Measurements from ENCODE around the gene ARFIP1.

ARFIP1 gene

DNA sequence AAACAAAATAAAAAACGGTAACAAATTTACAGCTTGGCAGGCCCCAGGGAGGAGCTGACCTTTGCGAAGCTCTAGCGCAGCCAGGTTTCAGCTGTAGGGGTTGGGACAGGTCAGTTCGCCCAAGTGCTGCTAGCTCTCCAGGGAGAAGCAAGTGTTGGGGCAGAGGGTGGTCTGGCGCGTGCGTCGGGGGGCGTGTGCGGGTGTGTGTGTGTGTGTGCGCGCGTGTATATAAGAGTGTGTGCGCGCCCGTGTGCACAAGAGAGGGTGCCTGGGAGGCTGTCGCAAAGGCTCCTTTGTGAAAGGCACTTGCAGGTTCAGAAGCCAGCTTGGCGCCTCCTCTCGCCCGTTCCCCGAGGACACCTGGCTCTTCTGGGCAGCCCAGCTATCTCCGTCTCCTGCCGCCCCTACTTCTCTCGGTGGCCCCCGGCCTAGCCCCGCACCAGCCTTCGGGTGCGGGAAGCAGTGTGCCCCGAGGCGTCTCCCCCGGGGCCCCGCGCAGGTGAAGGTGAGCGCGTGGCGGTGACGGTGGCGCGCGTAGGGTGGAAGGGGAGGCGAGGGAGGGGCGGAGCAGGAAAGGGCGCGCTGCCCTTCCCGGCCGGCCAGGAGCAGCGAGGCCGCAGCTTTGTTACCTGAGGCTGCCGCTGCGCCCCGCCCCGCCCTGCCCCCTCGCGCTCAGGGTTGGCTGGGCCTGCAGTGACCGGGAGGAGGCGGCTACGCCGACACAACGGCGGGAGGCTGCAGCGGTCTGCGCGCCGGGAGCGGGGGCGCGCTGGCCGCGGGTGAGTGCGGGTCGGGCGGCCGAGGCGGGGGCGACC lies 156.1 kb downstream of the ARFIP1 start, which contains the start of gene FHDC1 (continued):
- no peak for TF ChIP-seq ZNF19 (tag by site-specific recombination; IDR thresholded peaks at IDR 0.05; ENCODE audit: low read depth)
- TF ChIP-seq ZNF561 (tag by site-specific recombination; IDR thresholded peaks at IDR 0.05; ENCODE audit: borderline replicate concordance): peak; percentile 53; the same call in 1 of the 2 replicates
- TF ChIP-seq, protein P1, sequence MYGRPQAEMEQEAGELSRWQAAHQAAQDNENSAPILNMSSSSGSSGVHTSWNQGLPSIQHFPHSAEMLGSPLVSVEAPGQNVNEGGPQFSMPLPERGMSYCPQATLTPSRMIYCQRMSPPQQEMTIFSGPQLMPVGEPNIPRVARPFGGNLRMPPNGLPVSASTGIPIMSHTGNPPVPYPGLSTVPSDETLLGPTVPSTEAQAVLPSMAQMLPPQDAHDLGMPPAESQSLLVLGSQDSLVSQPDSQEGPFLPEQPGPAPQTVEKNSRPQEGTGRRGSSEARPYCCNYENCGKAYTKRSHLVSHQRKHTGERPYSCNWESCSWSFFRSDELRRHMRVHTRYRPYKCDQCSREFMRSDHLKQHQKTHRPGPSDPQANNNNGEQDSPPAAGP (tag by site-specific recombination; IDR thresholded peaks at IDR 0.05): peak; percentile 37; the same call in 1 of the 2 replicates
- TF ChIP-seq ZNF791 (tag by site-specific recombination; IDR thresholded peaks at IDR 0.05): no peak
- no peak for TF ChIP-seq ZNF23 (tag by site-specific recombination; IDR thresholded peaks at IDR 0.05; ENCODE audit: borderline replicate concordance)
- no peak for TF ChIP-seq ZNF404 (tag by site-specific recombination; IDR thresholded peaks at IDR 0.05)
- no peak for TF ChIP-seq SP7 (tag by site-specific recombination; IDR thresholded peaks at IDR 0.05)
- no peak for TF ChIP-seq ZNF112 (tag by site-specific recombination; IDR thresholded peaks at IDR 0.05)
- TF ChIP-seq, protein P2, sequence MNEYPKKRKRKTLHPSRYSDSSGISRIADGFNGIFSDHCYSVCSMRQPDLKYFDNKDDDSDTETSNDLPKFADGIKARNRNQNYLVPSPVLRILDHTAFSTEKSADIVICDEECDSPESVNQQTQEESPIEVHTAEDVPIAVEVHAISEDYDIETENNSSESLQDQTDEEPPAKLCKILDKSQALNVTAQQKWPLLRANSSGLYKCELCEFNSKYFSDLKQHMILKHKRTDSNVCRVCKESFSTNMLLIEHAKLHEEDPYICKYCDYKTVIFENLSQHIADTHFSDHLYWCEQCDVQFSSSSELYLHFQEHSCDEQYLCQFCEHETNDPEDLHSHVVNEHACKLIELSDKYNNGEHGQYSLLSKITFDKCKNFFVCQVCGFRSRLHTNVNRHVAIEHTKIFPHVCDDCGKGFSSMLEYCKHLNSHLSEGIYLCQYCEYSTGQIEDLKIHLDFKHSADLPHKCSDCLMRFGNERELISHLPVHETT (tag by site-specific recombination; IDR thresholded peaks at IDR 0.05): no peak
- TF ChIP-seq, protein P3, sequence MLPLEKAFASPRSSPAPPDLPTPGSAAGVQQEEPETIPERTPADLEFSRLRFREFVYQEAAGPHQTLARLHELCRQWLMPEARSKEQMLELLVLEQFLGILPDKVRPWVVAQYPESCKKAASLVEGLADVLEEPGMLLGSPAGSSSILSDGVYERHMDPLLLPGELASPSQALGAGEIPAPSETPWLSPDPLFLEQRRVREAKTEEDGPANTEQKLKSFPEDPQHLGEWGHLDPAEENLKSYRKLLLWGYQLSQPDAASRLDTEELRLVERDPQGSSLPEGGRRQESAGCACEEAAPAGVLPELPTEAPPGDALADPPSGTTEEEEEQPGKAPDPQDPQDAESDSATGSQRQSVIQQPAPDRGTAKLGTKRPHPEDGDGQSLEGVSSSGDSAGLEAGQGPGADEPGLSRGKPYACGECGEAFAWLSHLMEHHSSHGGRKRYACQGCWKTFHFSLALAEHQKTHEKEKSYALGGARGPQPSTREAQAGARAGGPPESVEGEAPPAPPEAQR (tag by site-specific recombination; IDR thresholded peaks at IDR 0.05): no peak
- TF ChIP-seq ZNF214 (tag by site-specific recombination; IDR thresholded peaks at IDR 0.05; ENCODE audit: borderline replicate concordance): no peak
- TF ChIP-seq, protein P4, sequence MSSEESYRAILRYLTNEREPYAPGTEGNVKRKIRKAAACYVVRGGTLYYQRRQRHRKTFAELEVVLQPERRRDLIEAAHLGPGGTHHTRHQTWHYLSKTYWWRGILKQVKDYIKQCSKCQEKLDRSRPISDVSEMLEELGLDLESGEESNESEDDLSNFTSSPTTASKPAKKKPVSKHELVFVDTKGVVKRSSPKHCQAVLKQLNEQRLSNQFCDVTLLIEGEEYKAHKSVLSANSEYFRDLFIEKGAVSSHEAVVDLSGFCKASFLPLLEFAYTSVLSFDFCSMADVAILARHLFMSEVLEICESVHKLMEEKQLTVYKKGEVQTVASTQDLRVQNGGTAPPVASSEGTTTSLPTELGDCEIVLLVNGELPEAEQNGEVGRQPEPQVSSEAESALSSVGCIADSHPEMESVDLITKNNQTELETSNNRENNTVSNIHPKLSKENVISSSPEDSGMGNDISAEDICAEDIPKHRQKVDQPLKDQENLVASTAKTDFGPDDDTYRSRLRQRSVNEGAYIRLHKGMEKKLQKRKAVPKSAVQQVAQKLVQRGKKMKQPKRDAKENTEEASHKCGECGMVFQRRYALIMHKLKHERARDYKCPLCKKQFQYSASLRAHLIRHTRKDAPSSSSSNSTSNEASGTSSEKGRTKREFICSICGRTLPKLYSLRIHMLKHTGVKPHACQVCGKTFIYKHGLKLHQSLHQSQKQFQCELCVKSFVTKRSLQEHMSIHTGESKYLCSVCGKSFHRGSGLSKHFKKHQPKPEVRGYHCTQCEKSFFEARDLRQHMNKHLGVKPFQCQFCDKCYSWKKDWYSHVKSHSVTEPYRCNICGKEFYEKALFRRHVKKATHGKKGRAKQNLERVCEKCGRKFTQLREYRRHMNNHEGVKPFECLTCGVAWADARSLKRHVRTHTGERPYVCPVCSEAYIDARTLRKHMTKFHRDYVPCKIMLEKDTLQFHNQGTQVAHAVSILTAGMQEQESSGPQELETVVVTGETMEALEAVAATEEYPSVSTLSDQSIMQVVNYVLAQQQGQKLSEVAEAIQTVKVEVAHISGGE (tag by site-specific recombination; conservative IDR thresholded peaks at IDR 0.05; ENCODE audit: low read depth): no peak; the same call in 1 of the 2 replicates
- TF ChIP-seq ZNF140 (tag by site-specific recombination; IDR thresholded peaks at IDR 0.05): no peak
- 0 out of 2 replicates have a peak, but pooled peaks have one; percentile 15 for TF ChIP-seq ZBTB1 (tag by site-specific recombination; IDR thresholded peaks at IDR 0.05)
- no peak for TF ChIP-seq ZNF664 (tag by site-specific recombination; IDR thresholded peaks at IDR 0.05)
- TF ChIP-seq WT1 (tag by site-specific recombination; IDR thresholded peaks at IDR 0.05): no peak
- TF ChIP-seq ZNF202 (tag by site-specific recombination; IDR thresholded peaks at IDR 0.05; ENCODE audit: borderline replicate concordance): no peak
- no peak for TF ChIP-seq ZNF354C (tag by site-specific recombination; IDR thresholded peaks at IDR 0.05; ENCODE audit: borderline replicate concordance, low read depth)
- TF ChIP-seq ZNF610 (tag by site-specific recombination; IDR thresholded peaks at IDR 0.05; ENCODE audit: borderline replicate concordance): no peak
- no peak for TF ChIP-seq YY2 (tag by site-specific recombination; IDR thresholded peaks at IDR 0.05)
- TF ChIP-seq, protein P5, sequence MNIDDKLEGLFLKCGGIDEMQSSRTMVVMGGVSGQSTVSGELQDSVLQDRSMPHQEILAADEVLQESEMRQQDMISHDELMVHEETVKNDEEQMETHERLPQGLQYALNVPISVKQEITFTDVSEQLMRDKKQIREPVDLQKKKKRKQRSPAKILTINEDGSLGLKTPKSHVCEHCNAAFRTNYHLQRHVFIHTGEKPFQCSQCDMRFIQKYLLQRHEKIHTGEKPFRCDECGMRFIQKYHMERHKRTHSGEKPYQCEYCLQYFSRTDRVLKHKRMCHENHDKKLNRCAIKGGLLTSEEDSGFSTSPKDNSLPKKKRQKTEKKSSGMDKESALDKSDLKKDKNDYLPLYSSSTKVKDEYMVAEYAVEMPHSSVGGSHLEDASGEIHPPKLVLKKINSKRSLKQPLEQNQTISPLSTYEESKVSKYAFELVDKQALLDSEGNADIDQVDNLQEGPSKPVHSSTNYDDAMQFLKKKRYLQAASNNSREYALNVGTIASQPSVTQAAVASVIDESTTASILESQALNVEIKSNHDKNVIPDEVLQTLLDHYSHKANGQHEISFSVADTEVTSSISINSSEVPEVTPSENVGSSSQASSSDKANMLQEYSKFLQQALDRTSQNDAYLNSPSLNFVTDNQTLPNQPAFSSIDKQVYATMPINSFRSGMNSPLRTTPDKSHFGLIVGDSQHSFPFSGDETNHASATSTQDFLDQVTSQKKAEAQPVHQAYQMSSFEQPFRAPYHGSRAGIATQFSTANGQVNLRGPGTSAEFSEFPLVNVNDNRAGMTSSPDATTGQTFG (tag by site-specific recombination; IDR thresholded peaks at IDR 0.05; ENCODE audit: borderline replicate concordance): no peak
- TF ChIP-seq, protein P6, sequence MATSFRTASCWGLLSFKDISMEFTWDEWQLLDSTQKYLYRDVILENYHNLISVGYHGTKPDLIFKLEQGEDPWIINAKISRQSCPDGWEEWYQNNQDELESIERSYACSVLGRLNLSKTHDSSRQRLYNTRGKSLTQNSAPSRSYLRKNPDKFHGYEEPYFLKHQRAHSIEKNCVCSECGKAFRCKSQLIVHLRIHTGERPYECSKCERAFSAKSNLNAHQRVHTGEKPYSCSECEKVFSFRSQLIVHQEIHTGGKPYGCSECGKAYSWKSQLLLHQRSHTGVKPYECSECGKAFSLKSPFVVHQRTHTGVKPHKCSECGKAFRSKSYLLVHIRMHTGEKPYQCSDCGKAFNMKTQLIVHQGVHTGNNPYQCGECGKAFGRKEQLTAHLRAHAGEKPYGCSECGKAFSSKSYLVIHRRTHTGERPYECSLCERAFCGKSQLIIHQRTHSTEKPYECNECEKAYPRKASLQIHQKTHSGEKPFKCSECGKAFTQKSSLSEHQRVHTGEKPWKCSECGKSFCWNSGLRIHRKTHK (tag by site-specific recombination; IDR thresholded peaks at IDR 0.05): no peak
- no peak for TF ChIP-seq ZBTB48 (tag by site-specific recombination; IDR thresholded peaks at IDR 0.05)
- no peak for TF ChIP-seq SALL2 (tag by site-specific recombination; IDR thresholded peaks at IDR 0.05; ENCODE audit: borderline replicate concordance)
- TF ChIP-seq ZNF239 (tag by site-specific recombination; IDR thresholded peaks at IDR 0.05): no peak
- peak; percentile 25; the same call in 1 of the 2 replicates for TF ChIP-seq GLIS1 (tag by site-specific recombination; IDR thresholded peaks at IDR 0.05)
